GM12873 (cell line): Measurements from ENCODE around the gene RHBDD2.

ENCODE experiments used
- TF ChIP-seq, protein P1 (sequence below): IDR thresholded peaks from 2 replicates; pipeline ENCODE4 v1.5.1; 2012; ENCODE audit warnings: low read depth, mild to moderate bottlenecking, moderate library complexity, low read length, control low read depth; ENCODE audit not compliant: insufficient read depth; ENCODE audit errors: missing control alignments

The RHBDD2 gene

GRCh38 chr7:75878769-75879611 lies at the start of gene RHBDD2:
Gene RHBDD2, plus strand, starts transcription at chr7:75879034. Its CDS starts 49 bp downstream, at chr7:75879083.
- TF ChIP-seq, protein P1, sequence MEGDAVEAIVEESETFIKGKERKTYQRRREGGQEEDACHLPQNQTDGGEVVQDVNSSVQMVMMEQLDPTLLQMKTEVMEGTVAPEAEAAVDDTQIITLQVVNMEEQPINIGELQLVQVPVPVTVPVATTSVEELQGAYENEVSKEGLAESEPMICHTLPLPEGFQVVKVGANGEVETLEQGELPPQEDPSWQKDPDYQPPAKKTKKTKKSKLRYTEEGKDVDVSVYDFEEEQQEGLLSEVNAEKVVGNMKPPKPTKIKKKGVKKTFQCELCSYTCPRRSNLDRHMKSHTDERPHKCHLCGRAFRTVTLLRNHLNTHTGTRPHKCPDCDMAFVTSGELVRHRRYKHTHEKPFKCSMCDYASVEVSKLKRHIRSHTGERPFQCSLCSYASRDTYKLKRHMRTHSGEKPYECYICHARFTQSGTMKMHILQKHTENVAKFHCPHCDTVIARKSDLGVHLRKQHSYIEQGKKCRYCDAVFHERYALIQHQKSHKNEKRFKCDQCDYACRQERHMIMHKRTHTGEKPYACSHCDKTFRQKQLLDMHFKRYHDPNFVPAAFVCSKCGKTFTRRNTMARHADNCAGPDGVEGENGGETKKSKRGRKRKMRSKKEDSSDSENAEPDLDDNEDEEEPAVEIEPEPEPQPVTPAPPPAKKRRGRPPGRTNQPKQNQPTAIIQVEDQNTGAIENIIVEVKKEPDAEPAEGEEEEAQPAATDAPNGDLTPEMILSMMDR = no peak

DNA sequence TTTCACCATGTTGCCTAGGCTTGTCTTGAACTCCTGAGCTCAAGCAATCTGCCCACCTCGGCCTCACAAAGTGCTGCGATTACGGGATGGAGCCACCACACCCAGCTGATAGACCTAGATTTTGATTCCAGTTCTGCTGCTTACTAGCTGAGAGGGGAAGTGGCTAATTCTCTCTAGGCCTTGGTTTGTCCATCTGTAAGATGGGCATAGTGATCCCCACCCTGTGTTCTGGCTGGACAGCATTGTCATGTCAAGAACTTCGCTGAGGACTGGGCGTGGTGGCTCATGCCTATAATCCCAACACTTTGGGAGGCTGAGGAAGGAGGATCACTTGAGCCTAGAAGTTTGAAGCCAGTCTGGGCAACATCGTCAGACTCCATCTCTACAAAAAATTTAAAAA lies 47.9 kb upstream of the RHBDD2 start:
- TF ChIP-seq, protein P1 = no peak

DNA sequence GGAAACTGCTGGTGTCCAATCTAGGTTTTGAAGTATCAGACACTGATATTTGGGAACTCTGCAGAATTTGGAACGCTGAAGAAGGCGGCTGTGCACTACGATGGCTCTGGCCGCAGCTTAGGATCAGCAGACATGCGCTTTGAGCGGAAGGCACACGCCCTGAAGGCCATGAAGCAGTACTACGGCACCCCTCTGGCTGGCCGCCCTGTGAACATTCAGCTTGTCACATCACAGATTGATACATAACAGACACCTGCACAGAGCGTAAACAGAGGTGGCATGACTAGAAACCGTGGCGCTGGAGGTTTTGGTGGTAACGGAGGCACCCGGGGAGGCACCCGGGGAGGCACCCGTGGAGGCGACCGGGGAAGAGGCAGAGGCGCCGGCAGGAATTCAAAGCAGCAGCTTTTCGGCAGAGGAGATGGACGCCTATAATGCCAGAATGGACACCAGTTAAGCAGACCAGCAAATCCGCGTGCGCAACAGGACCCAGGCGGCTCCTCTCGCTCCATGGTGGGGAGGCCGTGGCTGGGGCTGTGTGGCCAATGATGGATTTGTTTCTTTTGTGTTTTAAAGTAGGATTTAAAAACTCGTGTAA lies 43.0 kb upstream of the RHBDD2 start:
- TF ChIP-seq, protein P1 = no peak

DNA sequence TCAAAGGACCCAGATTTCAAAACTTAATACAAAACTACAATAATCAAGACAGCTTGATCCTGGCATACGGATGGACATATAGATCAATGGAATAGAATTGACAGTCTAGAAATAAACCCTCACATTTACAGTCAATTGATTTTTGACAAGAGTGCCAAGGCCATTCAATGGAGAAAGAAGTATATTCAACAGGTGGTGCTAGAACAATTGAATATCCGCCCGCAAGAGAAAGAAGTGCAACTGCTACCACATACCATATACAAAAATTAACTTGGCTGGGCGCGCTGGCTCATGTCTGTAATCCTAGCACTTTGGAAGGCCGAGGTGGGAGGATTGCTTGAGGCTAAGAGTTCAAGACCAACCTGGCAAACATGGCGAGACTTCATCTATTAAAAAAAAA lies 42.0 kb upstream of the RHBDD2 start:
- TF ChIP-seq, protein P1 = no peak

GRCh38 chr7:75840029-75840428 lies 38.8 kb upstream of the RHBDD2 start:
- TF ChIP-seq, protein P1 = no peak

GRCh38 chr7:75842836-75843446 lies 35.9 kb upstream of the RHBDD2 start:
- TF ChIP-seq, protein P1 = no peak

GRCh38 chr7:75843613-75844116 lies 35.2 kb upstream of the RHBDD2 start:
- TF ChIP-seq, protein P1 = no peak
